HG02642 (cell line): ENCODE results near the gene UGT1A4.

ENCODE experiments used
- ATAC-seq: cut with Tn5 transposase; IDR thresholded peaks from one replicate; pipeline ENCODE4 v1.9.1; 2021; ENCODE audit warnings: mild to moderate bottlenecking; ENCODE audit not compliant: unreplicated experiment, poor library complexity

Gene UGT1A4

DNA sequence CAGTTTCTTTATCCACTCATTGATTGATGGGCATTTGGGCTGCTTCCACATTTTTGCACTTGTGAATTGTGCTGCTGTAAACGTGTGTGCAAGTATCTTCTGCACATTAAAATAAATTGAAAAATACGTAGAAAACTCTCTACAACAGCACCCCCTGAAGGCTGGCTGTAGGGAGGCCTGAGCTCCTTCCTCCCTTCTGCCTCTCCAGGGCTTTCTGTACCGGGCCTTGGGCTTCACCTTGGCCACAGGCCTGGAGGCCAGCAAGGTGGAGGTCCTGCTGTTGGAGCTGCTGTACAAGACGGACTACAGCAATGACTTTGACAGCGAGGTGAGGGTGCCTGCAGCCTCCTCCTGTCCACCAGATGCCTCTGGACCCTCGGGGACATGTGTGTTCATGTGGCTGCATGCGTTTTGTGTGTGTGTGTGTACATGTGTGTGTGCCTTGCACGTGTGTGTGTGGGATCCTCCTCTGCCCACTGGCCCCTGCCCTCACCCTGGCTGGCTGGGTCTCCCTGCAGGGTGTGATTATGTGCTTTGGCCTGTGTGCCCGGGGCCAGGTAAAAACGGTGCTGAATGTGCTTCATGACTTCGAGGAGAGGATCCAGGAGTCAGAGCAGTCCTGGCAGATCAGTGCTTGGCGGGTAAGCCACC lies 88.8 kb downstream of the UGT1A4 start:
- ATAC-seq, result no peak

DNA sequence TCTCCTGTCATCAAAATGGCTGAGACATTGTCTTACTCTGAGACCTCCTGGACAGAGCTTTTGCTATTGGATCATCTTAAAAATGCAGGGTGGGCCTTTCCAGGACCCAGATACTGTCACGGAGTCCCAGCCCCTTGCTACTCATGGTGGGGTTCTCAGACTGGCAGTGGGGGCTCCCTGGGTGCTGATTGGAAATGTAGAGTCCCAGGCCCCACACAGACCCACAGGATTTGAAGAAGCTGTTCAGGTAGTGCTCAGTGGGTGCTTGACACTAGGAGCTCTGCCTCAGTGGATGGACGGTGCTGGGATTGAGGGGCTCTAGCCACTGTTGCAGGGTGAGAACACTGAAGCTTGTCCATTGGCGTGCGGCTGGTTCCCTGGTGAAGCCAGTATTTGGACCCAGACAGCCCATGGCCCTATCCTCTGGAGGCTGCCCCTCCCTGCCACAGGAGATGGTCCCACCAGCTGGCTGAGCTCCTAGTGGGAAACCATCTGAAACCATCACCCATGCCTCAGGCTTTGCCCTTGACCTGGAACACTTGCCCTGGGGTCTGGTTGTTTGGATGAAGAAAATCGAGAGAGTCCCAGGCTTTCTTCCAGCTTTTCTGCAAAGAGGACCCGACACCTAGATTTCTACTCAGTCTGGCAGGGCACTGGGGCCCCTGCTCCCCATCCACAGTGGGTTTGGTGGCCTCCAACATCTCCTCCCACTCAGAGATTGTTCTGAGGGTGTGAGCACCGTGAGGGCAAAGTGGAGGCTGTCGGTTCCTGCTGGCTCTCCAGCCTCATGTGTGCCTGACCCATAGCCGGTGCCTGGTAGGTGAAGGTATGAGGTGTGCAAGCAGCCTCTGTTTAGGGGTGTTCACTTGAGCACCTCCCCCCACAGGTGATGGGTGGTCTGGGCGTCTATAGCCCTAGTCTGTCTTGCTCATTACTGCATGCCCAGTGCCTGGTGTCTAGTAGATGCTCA lies 89.7 kb downstream of the UGT1A4 start:
- no peak for ATAC-seq

DNA sequence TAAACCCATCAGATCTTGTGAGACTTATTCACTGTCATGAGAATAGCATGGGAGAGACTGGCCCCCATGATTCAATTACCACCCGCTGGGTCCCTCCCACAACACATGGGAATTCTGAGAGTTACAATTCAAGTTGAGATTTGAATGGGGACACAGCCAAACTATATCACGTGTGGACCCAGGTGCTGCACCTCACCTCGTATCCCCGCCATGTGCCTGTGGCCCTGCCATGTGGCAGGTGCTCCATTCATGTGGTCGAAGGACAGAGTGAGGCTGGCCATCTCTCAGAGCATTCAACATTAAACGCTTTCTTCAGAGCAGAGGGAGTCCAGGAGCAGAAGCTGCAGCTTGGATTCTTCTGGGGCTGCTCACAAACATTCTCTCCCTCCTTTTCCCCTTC lies 91.8 kb downstream of the UGT1A4 start:
- no peak for ATAC-seq

DNA sequence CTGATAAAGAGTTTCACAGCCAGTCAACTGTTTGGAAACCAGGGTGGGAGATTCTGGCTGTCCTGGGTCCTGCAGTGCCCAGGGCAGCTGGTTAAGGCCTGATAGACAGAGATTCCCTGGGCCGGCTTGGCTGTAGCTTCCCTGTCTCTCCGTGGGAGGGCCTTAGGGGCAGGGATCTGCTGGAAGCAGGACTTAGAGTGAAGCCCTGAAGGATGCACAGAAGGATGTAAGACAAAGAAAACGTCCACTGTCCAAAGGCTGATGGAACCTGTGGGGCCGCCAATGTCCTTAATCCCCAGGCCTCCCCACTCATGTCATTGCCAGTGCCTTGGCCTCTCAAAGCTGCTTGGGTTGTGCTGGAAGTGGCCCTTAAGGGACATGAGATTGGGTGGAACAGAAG lies 92.6 kb downstream of the UGT1A4 start:
- ATAC-seq, result no peak

DNA sequence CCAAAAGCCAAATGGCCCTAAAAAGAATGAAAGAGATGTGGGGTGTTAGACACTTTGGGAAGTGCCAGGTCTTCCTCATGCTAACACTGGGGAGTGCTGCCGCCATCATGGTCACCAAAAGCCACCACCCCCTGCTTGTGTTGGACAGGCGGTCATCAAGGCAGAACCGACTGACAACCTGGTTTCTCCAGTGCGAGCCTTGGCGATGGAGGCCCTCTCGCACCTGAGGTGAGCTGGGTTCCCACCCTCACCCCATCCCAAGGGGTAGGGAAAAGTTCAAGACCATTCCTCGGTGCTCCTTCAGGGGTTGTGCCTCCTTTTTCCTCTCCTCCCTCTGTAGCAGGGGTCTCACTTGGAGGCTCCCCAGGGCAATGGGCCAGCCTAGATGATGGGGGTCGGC lies 93.2 kb downstream of the UGT1A4 start:
- ATAC-seq, result no peak

DNA sequence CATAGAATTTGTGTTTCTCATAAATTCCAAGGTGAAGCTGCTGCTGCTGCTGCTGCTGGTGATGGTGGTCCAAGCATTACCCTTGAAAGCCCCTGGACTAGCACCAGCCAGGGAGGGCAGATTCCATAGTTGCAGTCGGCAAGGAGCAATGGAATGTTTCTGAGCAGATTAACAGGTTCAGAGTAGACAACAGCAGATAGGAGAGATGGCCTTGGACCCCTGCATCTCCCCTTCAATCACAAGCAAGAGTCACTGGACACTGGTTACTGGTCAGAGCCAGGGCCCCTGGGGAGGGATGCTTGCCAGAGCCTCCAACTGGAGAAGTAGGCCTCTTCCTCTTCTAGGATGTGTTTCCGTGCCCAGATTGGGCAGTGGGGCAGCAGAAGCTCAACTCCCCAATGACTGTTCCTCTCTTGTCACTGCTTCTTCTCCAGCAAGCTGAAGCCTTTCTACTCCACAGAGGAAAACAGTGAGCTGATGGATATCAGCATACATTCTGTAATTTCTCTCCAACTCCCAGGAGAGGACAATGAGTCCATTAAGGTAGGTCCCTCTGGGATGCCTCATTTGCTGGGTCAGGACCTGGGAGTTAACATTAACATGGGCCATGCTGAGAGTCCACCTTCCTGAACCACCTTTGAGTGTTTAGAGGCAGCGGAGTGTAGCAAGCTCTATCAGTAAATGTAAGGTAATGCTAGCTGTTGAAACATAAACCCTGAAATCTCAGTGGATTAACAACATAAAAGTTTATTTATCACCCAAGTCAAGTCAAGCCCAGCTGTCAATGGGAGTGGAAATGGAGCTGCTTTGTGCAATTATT lies 94.9 kb downstream of the UGT1A4 start:
- ATAC-seq, result no peak

DNA sequence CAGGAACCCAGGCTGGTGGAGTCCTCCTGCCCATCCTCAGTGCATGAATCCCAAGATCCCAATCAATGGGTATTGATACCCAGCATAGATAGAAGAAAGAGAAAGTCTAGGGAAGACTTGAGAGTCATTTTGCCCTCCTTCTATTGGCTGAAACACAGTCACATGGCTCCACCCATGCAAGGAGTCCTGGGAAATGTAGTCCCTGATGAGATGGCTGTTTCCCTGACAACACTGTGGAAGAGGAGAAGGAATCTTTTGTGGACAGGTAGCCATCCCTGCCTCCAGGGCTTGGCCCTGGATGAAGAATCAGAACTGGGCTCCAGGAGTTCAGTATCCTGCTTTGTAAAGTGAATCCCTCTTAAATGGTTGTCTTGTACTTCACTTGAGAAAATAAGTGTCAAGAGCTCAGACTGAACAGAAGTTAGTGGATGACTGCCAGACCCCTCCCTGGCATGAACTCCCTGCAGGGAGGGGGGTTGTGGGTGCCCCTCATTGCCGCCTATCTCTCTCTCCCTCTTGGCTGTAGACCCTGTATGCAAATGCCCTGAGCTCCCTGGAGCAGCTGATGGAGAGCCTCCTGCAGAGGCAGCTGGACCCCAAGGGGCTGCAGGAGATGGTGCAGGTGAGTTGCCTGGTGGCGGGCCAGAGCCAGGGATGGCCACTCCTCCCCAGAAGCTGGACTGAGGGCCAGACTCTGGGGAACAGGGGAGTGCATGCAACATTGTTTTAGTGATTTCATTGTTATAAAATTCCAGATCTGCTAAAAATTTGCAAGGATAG lies 95.7 kb downstream of the UGT1A4 start:
- no peak for ATAC-seq

DNA sequence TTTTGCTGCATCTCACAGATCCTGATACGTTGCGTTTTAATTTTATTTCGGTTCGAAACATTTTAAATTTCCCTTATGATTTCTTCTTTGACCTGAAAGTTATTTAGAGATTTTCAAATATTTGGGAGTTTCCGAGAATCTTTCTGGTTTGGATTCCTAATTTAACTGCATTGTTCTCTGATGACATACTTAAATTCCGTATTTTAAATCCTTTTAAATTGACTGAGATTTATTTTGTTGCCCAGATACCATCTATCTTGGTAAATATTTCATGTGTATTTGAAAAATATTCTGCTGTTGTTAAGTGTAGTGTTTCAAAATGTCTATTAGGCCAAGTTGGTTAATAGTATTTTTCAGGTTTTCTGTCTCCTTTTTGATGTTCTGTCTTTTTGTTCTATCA lies 97.3 kb downstream of the UGT1A4 start:
- no peak for ATAC-seq

DNA sequence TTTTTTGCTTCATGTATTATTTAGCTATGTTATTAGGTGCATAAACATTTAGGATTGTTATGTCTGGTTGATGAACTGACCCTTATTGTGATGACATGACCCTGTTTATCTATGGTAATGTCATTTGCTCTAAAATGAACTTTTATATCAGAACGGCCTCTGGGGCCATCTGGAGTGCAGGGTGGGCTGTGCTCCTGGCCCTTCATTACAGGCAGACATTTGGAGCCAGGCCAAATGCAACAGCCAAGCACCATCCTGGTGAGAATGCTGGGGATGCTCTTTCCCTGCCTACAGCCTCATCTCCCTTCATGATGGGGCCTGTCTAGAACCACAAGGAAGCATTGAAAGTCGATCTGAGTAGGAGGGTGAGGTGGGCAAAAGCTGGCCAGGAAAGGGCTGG lies 97.8 kb downstream of the UGT1A4 start:
- ATAC-seq, result no peak

DNA sequence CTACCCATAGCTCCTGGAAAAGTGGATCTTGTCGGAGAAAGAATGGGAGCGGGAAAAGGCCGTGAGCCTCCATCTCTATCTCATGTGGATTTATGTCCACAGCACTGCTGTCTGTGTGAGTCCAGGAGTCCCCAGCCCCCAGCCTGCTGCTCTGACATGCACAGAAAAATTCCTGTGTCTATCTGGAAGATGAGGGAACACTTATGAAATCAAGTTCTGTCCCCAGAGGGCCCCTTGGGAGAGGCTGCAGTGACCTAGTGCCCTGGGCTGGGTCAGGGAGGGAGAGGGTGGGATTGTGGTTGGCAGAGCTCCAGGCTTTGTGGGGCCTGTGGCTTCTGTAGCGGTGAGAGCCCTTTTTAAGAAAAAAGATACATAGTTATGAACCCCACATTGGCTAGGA lies 98.2 kb downstream of the UGT1A4 start:
- ATAC-seq, result no peak

DNA sequence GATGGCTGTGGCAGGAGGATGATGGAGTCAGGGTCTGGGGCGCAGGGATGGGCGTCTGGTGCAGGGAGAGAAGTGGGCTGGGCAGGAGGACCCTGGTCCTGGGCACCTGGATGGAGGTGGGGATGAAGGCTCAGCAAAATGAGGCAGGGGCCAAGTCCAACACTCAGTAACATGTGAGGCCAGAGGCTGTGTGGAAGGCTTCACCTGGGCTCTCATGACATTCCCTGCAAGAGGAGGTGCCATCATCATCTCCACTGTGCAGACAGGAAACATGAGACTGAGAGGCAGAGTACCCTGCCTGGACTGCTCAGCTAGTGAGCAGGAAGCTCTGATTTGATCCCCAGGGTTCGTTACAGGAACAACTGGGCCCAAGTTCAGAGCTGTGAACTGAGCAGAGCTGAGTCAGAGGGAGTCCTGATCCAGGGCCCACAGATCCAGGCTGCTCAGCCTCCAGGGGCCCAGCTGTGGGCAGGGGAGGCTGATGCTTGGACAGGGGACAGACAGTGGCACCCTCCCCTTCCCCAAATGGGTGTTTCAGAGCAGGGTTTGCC lies 98.9 kb downstream of the UGT1A4 start:
- no peak for ATAC-seq

DNA sequence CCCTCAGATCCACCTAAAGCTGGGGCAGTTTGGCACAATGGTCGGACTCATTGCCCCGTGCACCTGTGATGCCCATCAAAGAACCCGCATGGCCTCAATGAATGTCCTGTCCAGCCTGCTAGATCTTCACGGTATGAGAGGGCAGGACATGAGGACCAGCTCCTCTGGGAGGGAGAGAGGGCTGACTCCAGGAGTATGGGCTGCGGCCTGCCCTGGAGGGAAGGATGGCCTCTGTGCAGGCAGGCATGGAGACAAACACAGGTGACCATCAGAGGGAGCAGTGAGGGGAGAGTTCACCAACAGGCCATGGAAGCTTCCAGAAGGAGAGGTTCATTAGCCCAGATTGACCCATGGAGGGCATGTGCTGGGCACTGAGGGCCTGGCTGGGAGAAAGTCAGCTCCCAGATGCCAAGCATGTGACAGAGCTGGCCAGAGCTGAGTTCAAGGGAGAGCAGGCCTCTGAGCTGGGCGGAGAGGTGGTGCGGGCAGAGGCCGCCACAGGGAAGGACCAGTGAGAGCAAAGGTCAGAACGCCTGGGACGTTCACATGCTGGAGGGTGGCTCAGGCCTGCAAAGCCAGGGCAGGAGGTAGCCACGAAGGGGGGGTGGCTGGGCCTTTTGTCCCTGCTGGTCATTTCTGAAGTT lies 99.6 kb downstream of the UGT1A4 start:
- ATAC-seq, result no peak

DNA sequence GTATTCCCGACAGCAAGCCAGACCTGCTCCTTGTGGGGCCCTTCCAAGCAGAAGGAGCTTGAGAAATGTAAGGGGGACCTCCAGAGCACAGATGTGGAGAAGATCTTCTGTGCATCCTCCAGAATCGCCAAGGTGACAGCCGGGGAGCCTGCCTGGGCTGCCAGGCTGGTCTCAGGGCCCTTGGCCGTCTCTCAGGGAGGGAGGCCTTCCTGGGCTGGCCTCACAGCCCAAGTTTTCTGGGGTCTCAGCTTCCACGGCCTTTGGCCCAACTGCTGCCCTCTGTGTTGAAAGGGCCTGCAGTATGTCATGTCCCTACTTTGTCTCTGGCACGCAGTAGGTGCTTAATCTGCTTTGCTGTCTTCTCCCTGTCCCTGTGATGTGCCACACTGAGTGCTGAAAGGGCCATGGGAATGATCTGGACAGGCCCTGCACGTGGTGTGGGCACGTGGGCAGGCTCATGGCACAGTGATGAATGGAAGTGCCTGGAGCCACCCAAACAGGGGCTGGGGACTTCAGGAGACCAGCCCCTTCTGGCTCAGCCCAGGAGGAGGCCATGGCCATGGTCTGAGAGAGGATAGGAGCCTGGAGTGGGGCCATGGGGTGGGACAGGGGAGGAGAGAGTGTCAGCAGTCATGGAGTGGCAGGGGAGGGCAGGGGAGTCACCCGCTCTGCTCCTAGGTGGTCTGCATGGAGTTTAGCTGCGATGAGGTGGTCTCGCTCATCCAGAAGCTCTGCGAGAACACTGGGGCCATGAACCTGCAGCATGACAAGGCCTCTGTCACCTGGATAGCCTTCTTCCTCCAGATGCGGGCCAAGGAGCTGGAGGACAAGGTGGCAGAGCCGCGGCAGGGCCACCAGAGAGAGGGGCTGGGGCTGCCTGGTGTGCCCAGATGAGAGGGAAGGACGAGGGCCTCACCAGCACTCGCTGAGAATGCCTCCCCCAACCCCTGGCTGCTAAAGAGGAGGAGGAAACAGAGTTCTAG lies 100.4 kb downstream of the UGT1A4 start:
- ATAC-seq, result no peak

DNA sequence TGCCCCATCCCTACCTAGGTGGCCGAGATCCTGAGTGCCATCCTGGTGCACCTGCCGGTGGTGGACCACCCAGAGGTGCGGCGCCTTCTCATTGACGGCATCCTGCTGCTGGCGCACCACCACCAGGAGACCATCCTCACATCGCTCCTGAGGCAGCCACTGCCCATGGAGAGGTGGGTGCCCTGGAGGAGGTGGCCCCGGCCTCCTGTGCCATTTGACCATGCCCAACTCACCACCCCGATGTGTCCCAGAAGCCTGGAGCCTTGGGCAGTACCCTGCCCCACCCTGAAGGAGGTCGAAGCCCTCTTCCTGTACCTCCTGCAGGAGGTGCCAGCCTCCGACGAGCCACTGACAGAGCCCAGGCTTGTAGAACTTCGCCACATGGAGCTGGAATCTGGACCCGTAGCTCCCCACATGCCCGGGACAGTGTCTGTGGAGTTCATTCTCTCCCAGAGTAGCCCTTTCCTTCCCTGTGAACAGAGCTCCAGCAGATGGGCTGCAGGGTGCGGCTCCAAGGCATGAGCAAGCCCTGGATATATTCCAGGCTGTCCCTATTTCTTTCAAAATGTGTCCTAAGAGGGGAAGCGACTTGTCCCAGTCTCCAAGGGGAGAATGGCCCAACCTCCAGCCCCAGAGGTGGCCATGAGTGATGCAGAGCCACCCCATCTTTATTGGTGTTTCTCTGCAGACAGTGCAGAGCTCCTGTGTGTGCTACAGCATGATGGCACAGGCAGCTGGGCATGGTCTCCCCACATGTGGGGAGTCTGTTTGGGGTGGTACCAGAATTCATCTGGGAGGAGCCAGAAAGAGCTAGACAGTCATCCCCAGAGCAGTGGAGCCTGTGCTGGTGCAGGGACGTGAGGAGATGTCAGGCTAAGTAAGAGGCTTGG lies 101.6 kb downstream of the UGT1A4 start:
- no peak for ATAC-seq

DNA sequence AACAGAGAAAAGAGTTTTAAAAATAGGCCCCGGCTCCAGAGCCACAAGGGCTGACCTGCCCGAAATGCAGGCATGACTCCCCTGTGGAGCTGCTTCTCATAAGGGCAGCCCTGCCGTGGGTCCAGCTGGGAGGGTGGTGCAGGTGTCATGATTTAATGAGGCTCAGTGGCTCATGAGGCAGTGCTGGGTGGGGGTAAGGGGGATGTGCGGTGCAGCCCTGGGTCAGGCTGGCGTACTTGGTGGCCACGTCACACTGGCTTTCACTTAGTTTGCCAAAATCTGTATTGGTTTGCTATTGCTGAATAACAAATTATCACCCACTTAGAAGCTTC lies 102.2 kb downstream of the UGT1A4 start:
- no peak for ATAC-seq

DNA sequence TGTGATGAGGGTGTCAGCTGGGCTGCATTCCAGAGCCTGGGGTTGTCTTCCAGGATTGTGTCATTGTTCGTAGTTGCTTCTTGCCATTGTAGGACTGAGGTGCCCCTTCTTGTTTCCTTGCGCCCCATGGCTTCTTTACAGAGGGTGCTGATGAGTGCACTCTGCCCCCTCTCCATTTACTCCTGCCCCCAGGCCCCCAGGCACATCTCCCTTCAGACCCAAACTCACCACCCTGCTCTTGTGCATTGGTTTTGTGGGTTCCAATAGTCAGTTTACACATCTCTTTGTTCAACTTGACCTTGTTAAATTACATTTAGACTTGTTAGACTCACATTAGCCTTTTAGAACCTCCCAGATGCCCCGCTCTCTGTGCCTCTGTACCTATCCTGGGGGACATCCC lies 102.7 kb downstream of the UGT1A4 start:
- no peak for ATAC-seq

DNA sequence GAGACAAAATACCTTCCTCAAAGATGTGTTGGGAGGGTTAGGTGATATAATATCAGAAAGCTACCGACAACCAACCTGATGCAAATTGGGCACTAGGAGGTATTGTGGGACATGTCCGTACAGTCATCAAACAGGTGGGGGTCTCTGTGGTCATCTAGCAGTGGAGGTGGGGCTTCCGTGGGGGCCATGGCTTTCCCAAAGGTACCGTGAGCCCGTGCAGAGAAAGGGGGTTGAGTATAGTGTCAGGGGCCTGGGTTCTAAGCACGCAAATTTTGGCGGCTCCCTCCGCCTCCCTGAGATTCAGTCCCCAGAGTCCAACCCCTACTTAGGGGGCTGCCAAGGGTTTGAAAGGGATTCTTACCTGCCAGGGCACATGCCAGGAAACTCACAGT lies 103.2 kb downstream of the UGT1A4 start:
- ATAC-seq, result no peak
